HG02870 (cell line): ENCODE measurements around the gene SRP68.

Source experiments
- ATAC-seq: cut with Tn5 transposase; IDR thresholded peaks from one replicate; pipeline ENCODE4 v1.9.1; 2021; ENCODE audit warnings: mild to moderate bottlenecking, moderate library complexity; ENCODE audit not compliant: unreplicated experiment

SRP68 gene

DNA sequence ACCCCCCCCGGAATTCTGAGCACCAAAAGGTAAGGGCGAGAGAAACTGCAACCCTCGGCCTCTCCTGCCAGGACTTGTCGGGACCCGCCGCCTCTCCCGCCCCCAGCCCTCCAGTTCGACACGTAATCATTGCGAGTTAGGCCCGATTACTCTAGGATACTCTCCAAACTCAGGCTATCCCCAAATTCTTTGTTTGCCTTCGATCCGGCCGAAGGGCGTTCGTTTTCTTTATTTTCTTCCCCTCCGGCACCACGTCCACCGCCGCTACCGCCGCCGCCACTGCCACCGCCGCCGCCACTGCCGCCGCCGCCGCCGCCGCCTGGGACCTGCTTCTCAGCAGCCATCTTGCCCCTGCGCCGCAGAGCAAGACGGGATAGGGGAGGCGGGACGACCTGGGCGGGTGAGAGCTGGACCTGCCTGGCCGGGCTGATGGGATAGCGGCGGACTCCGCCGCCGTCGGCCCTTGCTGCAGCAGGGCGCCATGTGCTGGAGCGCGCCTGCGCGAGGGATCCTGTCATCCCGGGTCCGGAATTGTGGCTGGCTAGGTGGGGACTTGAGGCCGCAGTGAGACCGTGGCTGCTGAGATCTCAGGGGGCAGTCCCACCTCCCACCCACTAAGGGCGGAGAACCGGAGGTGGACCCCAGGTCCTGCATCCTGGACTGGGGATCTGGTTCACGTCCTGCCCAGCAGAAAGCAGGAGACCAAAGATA, at the start of gene SRP68:
Gene SRP68 (minus strand): TSS at position 370 of the 711 bp plus-strand sequence. CDS start 26 bp downstream, at position 344.
- peak; percentile 76 for ATAC-seq

DNA sequence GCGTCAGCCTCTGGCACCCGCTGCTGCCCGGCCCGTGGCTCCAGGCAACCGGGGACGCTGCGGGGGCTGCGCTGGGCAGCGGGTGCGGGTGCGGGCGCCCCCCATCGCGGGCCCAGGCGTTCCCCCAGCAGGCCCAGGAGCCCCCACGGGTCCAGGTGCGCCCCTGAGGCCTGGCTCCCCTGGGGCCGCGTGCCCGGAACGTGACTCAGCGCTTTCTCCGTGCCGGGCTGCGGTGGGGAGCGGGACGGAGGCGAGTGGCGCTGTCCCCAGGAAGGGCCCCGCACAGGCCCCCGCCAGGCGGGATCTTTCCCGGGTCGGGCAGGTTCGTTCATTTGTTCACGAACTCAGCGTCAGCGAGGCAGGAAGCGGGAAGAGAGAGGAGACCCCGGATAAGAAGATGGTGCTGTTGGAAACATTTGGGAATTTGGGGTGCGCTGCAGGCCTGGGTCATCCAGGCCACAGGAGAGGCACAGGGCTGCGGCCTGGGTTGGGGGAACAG, 49.7 kb upstream of the SRP68 start:
- ATAC-seq, result no peak

DNA sequence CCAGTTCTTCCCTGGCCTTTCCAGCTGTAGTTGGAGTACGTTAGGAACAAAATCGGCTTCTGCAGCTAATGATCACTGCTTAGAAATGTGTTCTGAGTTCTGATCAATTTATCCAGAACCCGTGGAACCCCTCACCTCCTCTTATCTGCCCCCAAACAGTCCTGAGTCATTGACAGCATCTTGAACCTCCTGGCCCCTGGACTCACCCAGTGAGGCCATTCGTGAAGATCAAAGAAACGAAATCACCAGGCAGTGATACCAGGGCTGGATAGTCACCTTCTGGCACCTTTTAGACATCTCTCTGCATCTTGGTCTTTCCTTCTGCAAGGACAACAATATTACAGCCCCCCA, 48.3 kb upstream of the SRP68 start:
- ATAC-seq, result no peak

DNA sequence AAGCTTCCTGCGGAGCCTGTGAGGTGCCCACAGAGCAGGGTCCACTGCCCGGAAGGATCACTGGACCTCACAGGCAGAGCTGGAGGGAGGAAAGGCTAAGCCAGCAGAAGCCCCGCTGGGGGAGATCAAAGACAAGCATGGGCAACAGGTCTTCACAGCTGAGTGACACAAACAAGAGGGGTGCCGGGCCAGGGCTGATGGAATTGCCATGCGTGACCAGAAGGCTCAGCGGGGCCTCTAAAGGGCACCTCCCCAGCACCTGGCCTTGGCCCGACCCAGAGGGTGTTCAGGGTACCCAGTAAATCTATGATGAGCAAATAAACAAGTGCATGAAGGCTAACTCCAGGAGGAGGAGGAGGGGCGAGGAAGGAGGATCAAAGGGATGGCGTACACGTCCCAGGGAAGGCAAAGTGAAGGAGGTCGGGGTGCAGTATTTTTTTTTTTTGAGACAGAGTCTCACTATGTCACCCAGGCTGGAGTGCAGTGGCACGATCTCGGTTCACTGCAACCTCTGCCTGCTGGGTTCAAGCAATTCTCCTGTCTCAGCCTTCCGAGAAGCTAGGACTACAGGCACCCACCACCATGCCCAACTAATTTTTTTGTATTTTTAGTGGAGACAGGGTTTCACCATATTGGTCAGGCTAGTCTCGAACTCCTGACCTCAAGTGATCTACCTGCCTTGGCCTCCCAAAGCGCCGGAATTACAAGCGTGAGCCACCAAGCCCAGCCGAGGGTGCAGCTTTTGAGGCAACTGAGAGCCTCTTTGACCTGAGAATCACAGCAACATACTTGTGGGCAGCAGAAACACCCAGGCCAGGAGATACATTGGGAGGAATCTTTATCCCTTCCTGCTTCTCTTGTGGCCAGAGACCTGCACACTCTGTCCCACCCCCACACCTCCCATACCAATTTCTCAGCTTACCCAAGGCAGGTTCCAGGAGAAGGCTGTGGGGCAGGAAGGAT, 47.4 kb upstream of the SRP68 start:
- no peak for ATAC-seq

DNA sequence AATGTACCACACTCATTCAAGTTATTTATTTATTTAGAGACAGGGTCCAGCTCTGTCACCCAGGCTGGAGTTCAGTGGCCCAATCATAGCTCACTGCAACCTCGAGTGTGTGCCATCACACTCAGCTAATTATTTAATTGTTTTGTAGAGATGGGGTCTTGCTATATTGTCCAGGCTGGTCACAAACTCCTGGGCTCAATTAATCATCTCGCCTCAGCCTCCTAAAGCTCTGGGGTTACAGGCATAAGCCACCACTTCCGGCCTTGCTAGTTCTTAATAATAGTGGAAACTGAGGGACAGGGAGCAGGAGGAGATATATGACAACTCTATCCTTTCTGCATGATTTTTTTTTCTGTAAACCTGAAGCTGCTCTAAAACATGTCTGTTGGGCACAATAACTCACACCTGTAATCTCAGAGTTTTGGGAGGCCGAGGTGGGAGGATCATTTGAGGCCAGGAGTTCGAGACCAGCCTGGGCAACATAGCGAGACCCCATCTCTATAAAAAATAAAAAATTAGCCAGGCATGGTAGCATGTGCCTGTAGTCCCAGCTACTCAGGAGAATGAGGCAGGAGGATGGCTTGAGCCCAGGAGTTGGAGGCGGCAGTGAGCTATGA, 42.9 kb upstream of the SRP68 start:
- no peak for ATAC-seq

DNA sequence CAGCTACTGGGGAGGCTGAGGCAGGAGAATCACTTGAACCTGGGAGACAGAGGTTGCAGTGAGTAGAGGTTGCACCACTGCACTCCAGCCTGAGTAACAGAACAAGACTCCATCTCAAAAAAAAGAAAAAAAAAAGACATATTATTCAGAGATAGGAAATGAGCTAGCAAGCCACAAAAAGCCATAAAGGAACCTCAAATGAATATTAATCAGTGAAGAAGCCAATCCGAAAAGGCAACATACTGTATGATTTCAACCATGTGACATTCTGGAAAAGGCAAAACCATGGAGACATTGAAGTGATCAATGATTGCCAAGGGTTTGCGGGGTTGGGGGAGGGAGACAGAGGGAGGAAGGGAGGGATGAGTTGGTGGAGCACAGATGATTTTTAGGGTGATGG, 39.6 kb upstream of the SRP68 start:
- ATAC-seq, result no peak

DNA sequence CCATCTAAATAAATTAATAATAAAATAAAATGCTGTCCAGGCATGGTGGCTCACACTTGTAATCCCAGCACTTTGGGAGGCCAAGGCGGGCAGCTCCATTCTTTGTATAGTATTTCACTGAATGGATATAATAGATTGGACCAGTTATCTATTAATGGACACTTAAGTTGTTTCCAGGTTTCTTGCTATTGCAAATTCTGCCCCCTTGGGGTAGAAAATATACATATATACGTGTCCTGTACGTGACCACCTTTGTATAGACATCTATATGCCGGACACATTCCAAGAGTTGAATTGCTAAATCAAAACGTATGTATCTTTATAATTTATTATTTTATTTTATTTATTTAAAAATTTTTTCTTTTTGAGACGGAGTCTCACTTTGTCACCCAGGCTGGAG, 35.2 kb upstream of the SRP68 start:
- ATAC-seq, result no peak

DNA sequence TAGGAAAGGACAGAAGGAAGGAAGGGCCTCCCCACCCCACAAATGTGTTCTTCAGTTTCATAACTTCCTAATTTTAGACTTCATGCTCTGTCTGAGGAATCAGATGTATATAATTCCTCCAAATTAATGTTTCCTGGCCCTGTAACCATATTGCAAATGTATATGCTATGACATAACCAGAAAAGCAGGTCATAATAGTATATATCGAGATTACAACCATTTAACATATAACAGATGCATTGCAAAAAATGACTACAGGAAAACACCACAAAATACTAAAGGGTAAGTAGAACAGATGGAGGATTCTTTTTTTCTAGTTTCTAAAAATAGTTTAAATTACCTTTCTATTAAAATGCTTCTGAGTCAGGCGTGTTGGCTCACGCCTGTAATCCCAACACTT, 34.4 kb upstream of the SRP68 start:
- ATAC-seq, result no peak

DNA sequence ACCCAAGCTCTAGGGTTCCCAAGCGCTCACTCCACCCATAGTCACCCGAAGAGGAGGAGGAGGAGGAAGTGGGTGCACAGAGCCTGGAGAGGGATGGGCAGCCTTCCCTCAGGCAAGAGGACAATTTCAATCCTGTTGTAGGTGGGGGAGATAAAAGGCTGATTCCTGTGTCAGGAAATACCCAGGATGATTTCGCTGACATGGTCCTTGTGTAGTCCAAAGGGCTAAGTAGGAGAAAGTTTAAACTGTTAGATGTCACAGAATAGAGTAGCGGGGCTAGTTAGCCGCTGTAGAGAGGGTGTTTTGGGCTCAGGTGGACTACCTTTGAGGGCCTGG, 32.5 kb upstream of the SRP68 start:
- no peak for ATAC-seq

DNA sequence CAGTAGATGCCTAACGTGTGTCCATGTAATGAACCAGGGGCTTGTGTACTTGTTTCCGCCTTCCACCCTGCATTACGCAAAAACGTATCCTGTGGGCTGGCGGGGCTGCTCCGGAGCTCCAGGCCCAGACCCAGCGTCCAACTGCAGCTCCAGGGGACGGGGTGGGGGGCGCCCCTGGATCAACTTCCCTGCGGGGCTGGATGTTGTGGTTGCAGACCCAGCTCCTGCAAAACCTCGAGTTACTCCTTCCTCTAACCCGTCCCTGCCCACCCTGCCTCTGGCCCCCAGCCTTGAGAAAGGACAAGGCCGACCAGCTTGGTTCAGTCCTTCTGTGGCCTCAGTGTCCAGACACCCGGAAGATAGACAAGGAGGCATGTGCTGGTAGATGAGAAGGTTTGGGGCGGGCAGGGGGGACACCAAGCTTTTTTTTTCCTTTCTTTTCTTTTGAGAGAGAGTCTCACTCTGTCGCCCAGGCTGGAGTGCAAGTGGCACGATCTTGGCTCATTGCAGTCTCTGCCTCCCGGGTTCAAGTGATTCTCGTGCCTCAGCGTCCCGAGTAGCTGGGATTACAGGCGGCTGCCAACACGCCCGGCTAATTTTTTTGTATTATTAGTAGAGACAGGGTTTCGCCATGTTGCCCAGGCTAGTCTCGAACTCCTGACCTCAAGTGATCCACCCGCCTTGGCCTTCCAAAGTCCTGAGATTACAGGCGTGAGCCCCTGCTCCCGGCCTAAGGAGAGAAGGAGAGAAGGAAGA, 32.0 kb upstream of the SRP68 start:
- ATAC-seq, result no peak

DNA sequence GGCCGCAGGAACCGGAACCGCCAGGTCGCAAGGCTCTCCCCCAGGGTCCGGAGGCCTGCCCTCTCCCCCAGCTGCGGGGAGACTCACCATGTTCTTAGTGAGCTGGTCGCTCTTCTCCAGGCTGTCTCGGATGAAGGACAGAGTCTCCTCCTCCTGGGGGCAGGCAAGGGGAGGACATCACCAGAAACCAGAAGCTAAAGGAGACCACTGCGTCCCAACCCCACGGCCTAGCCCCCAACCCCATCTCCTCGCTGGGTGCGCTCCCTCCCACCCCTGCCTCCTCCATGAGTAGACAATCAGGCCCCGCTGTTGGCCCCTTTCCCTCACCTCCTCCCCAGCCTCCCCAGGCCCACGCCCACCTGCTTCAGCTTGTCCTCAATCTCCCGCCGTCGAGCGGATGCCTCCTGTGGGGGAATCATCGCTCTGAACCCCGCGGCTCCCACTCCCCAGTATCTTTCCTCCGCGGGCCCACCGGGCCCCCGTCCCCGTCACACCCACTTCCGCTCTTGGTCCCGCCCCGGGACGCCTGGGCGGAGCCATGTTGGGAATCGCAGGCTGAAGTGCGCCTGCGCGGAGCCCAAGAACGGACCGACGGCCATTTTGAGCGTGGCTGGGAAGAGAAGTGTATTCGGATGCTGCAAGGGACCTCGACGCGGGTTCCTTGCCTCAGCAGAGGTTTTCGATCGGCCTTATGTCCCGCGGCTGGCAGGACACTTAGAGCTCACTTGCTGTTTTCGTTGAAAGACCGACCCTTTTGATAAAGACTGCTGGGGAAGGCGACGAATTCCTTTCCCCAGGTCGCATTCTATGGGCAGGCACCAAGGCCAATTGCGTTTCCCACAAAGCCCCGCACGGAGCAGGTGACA, 31.2 kb upstream of the SRP68 start, which contains the start of gene EXOC7:
Gene EXOC7 (minus strand): TSS at position 514 of the 866 bp plus-strand sequence. CDS start 95 bp downstream, at position 419.
- ATAC-seq, result peak; percentile 69

DNA sequence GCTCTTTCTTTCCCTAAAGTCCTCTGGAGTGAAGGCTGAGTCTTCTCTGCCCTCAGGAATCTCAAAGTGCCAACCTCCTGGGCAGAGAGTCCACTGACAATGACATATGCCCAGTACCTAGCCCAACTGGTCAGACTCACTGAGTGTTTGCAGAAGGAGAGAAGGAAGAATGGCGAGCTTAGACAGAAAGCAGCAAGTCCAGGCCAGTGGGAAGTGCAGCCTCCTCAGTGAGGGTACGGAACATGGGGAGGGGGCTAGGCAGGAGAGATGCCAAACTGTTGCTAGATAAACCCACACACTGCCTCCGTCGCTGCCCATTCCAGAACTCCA, 30.6 kb upstream of the SRP68 start:
- no peak for ATAC-seq

DNA sequence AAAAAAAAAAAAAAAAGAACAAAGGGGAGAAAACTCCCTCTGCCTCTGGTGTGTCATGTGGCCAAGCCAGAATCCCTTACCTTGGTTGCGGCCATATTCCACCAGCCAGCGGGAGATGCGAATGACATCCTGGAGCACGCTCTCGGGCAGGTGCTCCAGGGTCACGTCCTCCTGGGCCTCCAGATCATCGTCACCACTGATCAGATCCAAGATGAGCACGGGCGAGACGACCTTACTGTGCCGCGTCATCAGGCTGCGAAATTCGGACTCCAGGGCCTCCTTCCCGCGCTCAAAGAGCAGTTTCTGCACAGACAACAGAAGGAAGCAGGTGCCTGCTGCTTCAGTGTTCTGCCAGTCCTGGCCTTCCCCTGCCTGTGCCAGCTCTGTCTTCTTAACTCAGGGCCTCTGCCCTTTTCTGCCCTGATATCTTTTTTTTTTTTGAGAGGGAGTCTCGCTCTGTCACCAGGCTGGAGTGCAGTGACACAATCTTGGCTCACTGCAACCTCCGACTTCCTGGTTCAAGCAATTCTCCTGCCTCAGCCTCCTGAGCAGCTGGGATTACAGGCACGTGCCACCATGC, 25.5 kb upstream of the SRP68 start:
- no peak for ATAC-seq

DNA sequence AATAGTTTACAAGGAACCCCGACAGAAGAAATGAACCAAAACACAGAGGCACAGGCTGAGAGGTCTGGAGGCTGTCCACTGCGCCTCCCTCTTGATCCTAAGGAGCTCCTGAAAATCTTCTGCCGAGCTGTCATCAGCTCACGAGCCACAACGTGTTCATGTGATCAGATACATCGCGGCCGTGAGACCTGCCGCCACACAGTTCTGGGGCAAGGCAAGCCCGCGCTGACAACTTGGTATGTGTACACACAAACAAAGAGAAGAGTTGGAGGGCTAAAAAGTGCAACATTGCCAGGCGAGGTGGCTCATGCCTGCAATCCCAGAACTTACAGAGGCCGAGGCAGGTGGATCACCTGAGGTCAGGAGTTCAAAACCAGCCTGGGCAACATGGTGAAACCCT, 23.6 kb upstream of the SRP68 start:
- ATAC-seq, result no peak

DNA sequence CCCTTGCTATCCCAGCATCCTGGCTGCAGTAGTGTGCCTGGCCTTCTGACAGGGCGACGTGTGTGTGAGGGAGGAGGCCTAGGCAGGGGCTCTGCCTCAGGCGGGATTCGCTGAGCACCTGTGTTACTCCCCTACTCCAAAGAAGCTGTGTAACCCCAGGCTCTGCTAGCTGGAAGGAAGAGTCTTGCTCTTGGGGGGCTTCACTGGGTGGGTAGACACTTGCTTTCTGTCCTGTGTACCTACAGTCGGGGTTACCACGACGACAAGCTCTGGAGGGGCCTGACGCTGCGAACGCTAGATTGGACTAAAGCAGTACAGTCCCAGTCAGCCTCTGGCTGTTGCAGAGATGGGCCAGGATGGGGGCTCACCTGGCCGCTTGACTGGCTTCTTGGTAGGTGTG, 21.7 kb upstream of the SRP68 start:
- no peak for ATAC-seq

DNA sequence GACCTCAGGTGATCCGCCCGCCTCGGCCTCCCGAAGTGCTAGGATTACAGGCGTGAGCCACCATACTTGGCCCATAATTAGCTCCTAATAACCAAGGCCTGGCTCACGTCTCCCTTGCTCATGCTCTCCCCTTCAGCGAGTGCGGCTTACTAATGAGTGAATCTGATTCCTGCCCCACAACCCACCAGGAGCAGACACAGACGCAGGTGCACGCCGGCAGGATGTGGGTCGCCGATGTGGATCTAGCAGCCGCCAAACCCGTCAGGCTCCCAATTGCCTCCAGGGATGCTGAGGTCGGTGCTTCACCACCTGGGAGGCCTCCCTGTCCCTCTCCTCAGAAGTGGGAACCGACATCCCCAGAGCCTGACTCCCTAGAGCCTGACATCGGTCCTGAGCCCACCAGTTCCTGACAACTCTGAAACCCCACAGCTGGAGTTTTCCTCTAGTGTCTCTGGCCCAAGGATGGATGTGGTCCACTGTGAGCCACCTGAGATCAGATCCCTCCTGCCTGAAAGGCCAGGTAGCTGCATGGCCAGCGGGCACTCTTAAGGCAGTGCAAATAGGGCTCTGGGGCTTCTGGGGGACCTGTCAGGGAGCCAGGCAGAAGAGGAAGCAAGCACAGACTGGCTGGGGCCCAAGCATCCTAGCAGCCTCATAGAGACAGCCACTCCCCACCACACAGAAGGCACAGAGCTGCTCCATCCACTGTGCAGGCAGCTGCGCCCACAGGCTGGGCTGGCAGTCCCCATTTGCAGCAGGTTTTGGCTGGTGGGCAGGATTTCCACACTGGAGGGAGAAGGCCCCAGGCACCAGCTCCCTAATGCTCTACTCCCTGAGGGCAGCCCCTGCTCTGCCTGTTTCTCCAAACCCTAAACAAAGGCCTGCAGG, 20.5 kb upstream of the SRP68 start:
- ATAC-seq, result no peak

DNA sequence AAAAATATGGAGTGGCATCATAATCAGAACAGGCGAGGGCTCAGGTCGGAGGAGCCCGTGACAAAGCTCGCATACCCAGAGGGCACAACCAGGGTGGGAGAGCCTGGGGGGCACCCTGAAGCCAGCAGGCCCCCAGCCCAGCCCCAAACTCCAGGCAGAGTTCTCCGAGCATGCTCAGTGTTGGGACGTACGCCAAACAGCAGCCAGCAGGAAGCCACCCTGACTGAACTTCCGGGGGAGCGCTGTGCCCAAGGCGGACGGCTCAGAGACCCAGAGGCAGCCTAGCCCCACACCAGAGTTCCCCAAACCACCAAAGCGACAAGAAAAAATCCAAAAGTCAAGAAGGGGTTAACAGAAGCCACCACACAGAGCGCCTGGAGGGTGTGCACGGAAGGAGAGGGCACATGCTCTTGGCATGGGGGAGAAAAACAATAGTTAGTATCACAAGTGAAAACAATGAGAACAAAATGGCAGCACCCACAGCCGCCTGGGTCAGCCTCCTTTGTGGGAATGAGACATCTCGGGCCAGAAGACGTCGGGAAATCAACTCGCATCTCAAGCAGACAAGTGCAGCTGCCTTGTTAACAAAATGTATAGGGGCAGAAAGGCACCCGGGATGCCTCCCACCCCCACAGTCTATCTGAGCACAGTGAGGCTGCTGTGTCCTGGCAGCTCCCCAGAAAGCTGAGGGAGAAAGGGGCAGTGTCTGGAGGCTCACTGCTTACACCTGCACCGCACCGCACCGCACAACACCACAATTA, 19.4 kb upstream of the SRP68 start:
- ATAC-seq, result no peak
